SK-N-SH treated with all-trans-retinoic acid at 6 μM for 48 hours (cell line): Measurements from ENCODE around the gene EPS8L2.

Experiments
- ATAC-seq: fragments of 200-7000 bp; cut with Tn5 transposase; 3 replicates; pipeline ENCODE4 v1.9.1; 2020; ENCODE audit warnings: mild to moderate bottlenecking, moderate library complexity
- ARNTL ChIP-seq: fragments of 450-650 bp; formaldehyde crosslinking; IDR thresholded peaks from 2 replicates; pipeline ENCODE4 v1.5.0; 2020; ENCODE audit warnings: low read depth, mild to moderate bottlenecking, moderate library complexity, borderline replicate concordance
- BACH2 ChIP-seq: fragments of 250-450 bp; sonication (Bioruptor Pico); IDR thresholded peaks from 2 replicates; pipeline ENCODE4 v1.9.0; 2021; ENCODE audit warnings: mild to moderate bottlenecking, borderline replicate concordance
- CREB5 ChIP-seq: fragments of 250-450 bp; sonication (Bioruptor Pico); IDR thresholded peaks from 2 replicates; pipeline ENCODE4 v1.5.1; 2020; ENCODE audit warnings: low read depth, mild to moderate bottlenecking, moderate library complexity
- CSDC2 ChIP-seq: fragments of 250-450 bp; sonication (Bioruptor Pico); IDR thresholded peaks from 2 replicates; pipeline ENCODE4 v1.5.0; 2020; ENCODE audit warnings: mild to moderate bottlenecking, moderate library complexity
- ESRRG ChIP-seq: fragments of 250-450 bp; sonication (Bioruptor Pico); IDR thresholded peaks from 2 replicates; pipeline ENCODE4 v1.6.1; 2021; ENCODE audit warnings: mild to moderate bottlenecking
- ISL1 ChIP-seq: fragments of 250-450 bp; sonication (Bioruptor Pico); IDR thresholded peaks from 2 replicates; pipeline ENCODE4 v2.1.2; 2022; ENCODE audit warnings: mild to moderate bottlenecking, moderate library complexity
- OSR1 ChIP-seq: fragments of 250-450 bp; sonication (Bioruptor Pico); IDR thresholded peaks from 2 replicates; pipeline ENCODE4 v1.8.0; 2022; ENCODE audit warnings: moderate library complexity, mild to moderate bottlenecking, inconsistent platforms
- PATZ1 ChIP-seq: fragments of 250-450 bp; sonication (Bioruptor Pico); IDR thresholded peaks from 2 replicates; pipeline ENCODE4 v1.8.0; 2020; ENCODE audit warnings: mild to moderate bottlenecking, moderate library complexity, borderline replicate concordance
- POU6F1 ChIP-seq: fragments of 250-450 bp; sonication (Bioruptor Pico); IDR thresholded peaks from 2 replicates; pipeline ENCODE4 v1.8.0; 2021; ENCODE audit warnings: low read depth, mild to moderate bottlenecking, moderate library complexity, borderline replicate concordance
- PPARA ChIP-seq: fragments of 250-450 bp; sonication (Bioruptor Pico); IDR thresholded peaks from 2 replicates; pipeline ENCODE4 v1.5.0; 2020; ENCODE audit warnings: mild to moderate bottlenecking, borderline replicate concordance
- RARB ChIP-seq: fragments of 250-450 bp; sonication (Bioruptor Pico); IDR thresholded peaks from 2 replicates; pipeline ENCODE4 v1.8.0; 2021; ENCODE audit warnings: mild to moderate bottlenecking, moderate library complexity
- SNAI2 ChIP-seq: fragments of 250-450 bp; sonication (Bioruptor Pico); IDR thresholded peaks from 2 replicates; pipeline ENCODE4 v1.5.0; 2020; ENCODE audit warnings: mild to moderate bottlenecking, moderate library complexity
- TCF4 ChIP-seq: fragments of 250-450 bp; sonication (Bioruptor Pico); IDR thresholded peaks from 2 replicates; pipeline ENCODE4 v1.8.0; 2021; ENCODE audit warnings: mild to moderate bottlenecking, moderate library complexity, borderline replicate concordance
- TOX ChIP-seq: fragments of 250-450 bp; sonication (Bioruptor Pico); IDR thresholded peaks from 2 replicates; pipeline ENCODE4 v1.8.0; 2021; ENCODE audit warnings: mild to moderate bottlenecking, moderate library complexity, borderline replicate concordance
- ZC3H10 ChIP-seq: fragments of 250-450 bp; sonication (Bioruptor Pico); IDR thresholded peaks from 2 replicates; pipeline ENCODE4 v1.5.1; 2021; ENCODE audit warnings: mild to moderate bottlenecking, moderate library complexity
- ZFP3 ChIP-seq: fragments of 250-450 bp; sonication (Bioruptor Pico); IDR thresholded peaks from 2 replicates; pipeline ENCODE4 v1.5.0; 2020; ENCODE audit warnings: mild to moderate bottlenecking, moderate library complexity
- ZFP30 ChIP-seq: fragments of 450-650 bp; formaldehyde crosslinking; IDR thresholded peaks from 2 replicates; pipeline ENCODE4 v1.5.0; 2022; ENCODE audit warnings: mild to moderate bottlenecking, moderate library complexity
- ZNF565 ChIP-seq: fragments of 450-650 bp; formaldehyde crosslinking; conservative IDR thresholded peaks from 2 replicates; pipeline ENCODE4 v1.5.0; 2020; ENCODE audit warnings: low read depth, mild to moderate bottlenecking, moderate library complexity
- ZNF8 ChIP-seq: fragments of 450-650 bp; formaldehyde crosslinking; IDR thresholded peaks from 2 replicates; pipeline ENCODE4 v1.5.0; 2020; ENCODE audit warnings: mild to moderate bottlenecking, moderate library complexity
- TF ChIP-seq, protein P1 (sequence below): fragments of 250-450 bp; sonication (Bioruptor Pico); IDR thresholded peaks from 2 replicates; pipeline ENCODE4 v1.5.0; 2020; ENCODE audit warnings: mild to moderate bottlenecking, moderate library complexity
- TF ChIP-seq, protein P2 (sequence below): fragments of 250-450 bp; sonication (Bioruptor Pico); IDR thresholded peaks from 2 replicates; pipeline ENCODE4 v1.5.1; 2021; ENCODE audit warnings: mild to moderate bottlenecking, moderate library complexity

Gene EPS8L2

GRCh38 chr11:708511-708910 lies 2.5 kb downstream of the EPS8L2 start:
- ATAC-seq, result no peak
- TF ChIP-seq ISL1 (CRISPR knock-in tag), result no peak

- no peak for TF ChIP-seq CSDC2
- no peak for TF ChIP-seq ARNTL
- TF ChIP-seq, protein P1, sequence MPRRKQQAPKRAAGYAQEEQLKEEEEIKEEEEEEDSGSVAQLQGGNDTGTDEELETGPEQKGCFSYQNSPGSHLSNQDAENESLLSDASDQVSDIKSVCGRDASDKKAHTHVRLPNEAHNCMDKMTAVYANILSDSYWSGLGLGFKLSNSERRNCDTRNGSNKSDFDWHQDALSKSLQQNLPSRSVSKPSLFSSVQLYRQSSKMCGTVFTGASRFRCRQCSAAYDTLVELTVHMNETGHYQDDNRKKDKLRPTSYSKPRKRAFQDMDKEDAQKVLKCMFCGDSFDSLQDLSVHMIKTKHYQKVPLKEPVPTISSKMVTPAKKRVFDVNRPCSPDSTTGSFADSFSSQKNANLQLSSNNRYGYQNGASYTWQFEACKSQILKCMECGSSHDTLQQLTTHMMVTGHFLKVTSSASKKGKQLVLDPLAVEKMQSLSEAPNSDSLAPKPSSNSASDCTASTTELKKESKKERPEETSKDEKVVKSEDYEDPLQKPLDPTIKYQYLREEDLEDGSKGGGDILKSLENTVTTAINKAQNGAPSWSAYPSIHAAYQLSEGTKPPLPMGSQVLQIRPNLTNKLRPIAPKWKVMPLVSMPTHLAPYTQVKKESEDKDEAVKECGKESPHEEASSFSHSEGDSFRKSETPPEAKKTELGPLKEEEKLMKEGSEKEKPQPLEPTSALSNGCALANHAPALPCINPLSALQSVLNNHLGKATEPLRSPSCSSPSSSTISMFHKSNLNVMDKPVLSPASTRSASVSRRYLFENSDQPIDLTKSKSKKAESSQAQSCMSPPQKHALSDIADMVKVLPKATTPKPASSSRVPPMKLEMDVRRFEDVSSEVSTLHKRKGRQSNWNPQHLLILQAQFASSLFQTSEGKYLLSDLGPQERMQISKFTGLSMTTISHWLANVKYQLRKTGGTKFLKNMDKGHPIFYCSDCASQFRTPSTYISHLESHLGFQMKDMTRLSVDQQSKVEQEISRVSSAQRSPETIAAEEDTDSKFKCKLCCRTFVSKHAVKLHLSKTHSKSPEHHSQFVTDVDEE (CRISPR knock-in tag), result no peak
- TF ChIP-seq SNAI2, result no peak
- no peak for TF ChIP-seq TCF4
- TF ChIP-seq, protein P2, sequence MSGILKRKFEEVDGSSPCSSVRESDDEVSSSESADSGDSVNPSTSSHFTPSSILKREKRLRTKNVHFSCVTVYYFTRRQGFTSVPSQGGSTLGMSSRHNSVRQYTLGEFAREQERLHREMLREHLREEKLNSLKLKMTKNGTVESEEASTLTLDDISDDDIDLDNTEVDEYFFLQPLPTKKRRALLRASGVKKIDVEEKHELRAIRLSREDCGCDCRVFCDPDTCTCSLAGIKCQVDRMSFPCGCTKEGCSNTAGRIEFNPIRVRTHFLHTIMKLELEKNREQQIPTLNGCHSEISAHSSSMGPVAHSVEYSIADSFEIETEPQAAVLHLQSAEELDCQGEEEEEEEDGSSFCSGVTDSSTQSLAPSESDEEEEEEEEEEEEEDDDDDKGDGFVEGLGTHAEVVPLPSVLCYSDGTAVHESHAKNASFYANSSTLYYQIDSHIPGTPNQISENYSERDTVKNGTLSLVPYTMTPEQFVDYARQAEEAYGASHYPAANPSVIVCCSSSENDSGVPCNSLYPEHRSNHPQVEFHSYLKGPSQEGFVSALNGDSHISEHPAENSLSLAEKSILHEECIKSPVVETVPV (CRISPR knock-in tag), result no peak
- TF ChIP-seq RARB (CRISPR knock-in tag), result no peak
- no peak for TF ChIP-seq ZNF8 (CRISPR knock-in tag)
- no peak for TF ChIP-seq POU6F1 (CRISPR knock-in tag)
- no peak for TF ChIP-seq PATZ1 (CRISPR knock-in tag)
- TF ChIP-seq ESRRG (CRISPR knock-in tag), result no peak
- no peak for TF ChIP-seq CREB5 (CRISPR knock-in tag)
- no peak for TF ChIP-seq PPARA (CRISPR knock-in tag)
- no peak for TF ChIP-seq ZC3H10 (CRISPR knock-in tag)
- no peak for TF ChIP-seq ZFP30 (CRISPR knock-in tag)
- no peak for TF ChIP-seq BACH2 (CRISPR knock-in tag)
- TF ChIP-seq ZNF565, result no peak
- ATAC-seq, result no peak
These were observed 3.3 kb downstream of the EPS8L2 start for GRCh38 chr11:709109-709997.

DNA sequence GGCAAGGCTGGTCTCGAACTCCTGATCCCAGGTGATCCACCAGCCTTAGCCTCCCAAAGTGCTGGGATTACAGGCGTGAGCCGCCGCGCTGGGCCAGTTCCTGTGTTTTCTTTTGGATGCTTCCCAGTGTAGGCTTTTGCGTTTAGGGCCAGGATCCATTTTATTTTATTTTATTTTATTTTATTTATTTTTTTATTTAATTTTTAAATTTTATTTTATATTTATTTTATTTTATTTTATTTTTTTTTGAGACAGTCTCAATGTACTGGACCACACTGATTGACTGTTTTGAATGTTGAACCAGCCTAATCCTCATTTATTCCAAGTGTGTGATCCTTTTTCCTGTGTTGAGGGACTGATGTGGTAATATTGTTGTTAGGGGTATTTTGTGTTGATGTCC lies 8.4 kb downstream of the EPS8L2 start:
- ATAC-seq, result no peak
- TF ChIP-seq, protein P1 (CRISPR knock-in tag), result no peak
- no peak for TF ChIP-seq SNAI2
- TF ChIP-seq ZNF565, result no peak
- no peak for TF ChIP-seq BACH2 (CRISPR knock-in tag)
- TF ChIP-seq ISL1 (CRISPR knock-in tag), result no peak
- no peak for TF ChIP-seq ARNTL
- TF ChIP-seq OSR1, result no peak
- no peak for TF ChIP-seq PPARA (CRISPR knock-in tag)
- TF ChIP-seq ESRRG (CRISPR knock-in tag), result no peak
- TF ChIP-seq TOX (CRISPR knock-in tag), result no peak
- TF ChIP-seq ZFP3 (CRISPR knock-in tag), result no peak
- TF ChIP-seq ZNF8 (CRISPR knock-in tag), result no peak
- TF ChIP-seq PATZ1 (CRISPR knock-in tag), result no peak
- TF ChIP-seq ZC3H10 (CRISPR knock-in tag), result no peak
